Measurements from ENCODE around the gene APOF.
"Not testable (repeated sequence)": the region's sequence is repeated elsewhere in the genome, so short reads cannot be mapped to it uniquely, and the experiment has no call there.

Gene APOF

GRCh38 chr12:56330936-56331490, 31.6 kb downstream of the APOF start:
- DNase-seq: no peak

- DNase-seq: no peak
These were observed 36.1 kb downstream of the APOF start for GRCh38 chr12:56326533-56326932.

GRCh38 chr12:56326126-56326525, 36.5 kb downstream of the APOF start:
- DNase-seq: no peak

- no peak for DNase-seq
These were observed 38.5 kb downstream of the APOF start for GRCh38 chr12:56324206-56324605.

GRCh38 chr12:56321610-56322009, 41.0 kb downstream of the APOF start:
- not testable (repeated sequence) for DNase-seq

- DNase-seq: no peak
These were observed 41.6 kb downstream of the APOF start for GRCh38 chr12:56321027-56321426.

- DNase-seq: no peak
These were observed 45.0 kb downstream of the APOF start for GRCh38 chr12:56317675-56318074.

- DNase-seq: peak; percentile 92
These were observed 46.8 kb downstream of the APOF start, which contains the start of gene CNPY2 for GRCh38 chr12:56315622-56316473. CNPY2 (minus strand) TSS chr12:56315988; CDS start chr12:56315217, 771 bp downstream.

- no peak for DNase-seq
These were observed 47.4 kb downstream of the APOF start for GRCh38 chr12:56315249-56315621.

- no peak for DNase-seq
These were observed 51.7 kb downstream of the APOF start for GRCh38 chr12:56311003-56311402.
